Measurements from ENCODE around the gene RBFOX1. TPM values are rescaled to one million over a fixed set of nuclear protein-coding genes. Genes with fewer than 3 reads are reported as not detected.

Gene RBFOX1
- total RNA-seq, 2 donors from 2014 or later: not detected

- H3K4me3 ChIP-seq: no peak overlapping the region
- WGBS, 2 donors: 62 to 66% methylated on average over 2 of the region's 2 CpGs
- DNase-seq (no peak), ATAC-seq (no peak)
- no peaks in the 10 kb centered on the region for H3K4me1 ChIP-seq
- intact Hi-C loops (cut with DNase I): no loop called here
- TF ChIP-seq POLR2A (IDR thresholded peaks at IDR 0.05) (no peak), CTCF (IDR thresholded peaks at IDR 0.05) (no peak)
- no peaks in the 10 kb centered on the region for H3K36me3 ChIP-seq (replicated peaks in 1 of 2; ENCODE audit: insufficient read depth in 1 of 2, low read depth in 2 of 2)
- H3K9me3 ChIP-seq: no peaks in the 10 kb centered on the region
- no peak overlapping the region for H3K27ac ChIP-seq
- H3K27me3 ChIP-seq: no peaks in the 10 kb centered on the region
These were observed 18.2 kb downstream of the RBFOX1 start for GRCh38 chr16:7350806-7351205.

GRCh38 chr16:7351610-7352510, 19.2 kb downstream of the RBFOX1 start:
- DNase-seq: no peak
- H3K27ac ChIP-seq: no peak overlapping the region
- no peak for ATAC-seq

GRCh38 chr16:7355758-7356157, 23.1 kb downstream of the RBFOX1 start:
- Histone ChIP-seq H3K36me3 (replicated peaks in 1 of 2; ENCODE audit: insufficient read depth in 1 of 2, low read depth in 2 of 2) (no peaks in the 10 kb centered on the region), H3K4me3 (no peak overlapping the region), H3K27ac (no peak overlapping the region), H3K27me3 (no peaks in the 10 kb centered on the region), H3K4me1 (no peaks in the 10 kb centered on the region), H3K9me3 (no peaks in the 10 kb centered on the region)
- ATAC-seq (no peak), DNase-seq (no peak)
- intact Hi-C loops (cut with DNase I): no loop called here
- TF ChIP-seq CTCF (IDR thresholded peaks at IDR 0.05): no peak
- TF ChIP-seq POLR2A (IDR thresholded peaks at IDR 0.05): no peak
- 51 to 58% methylated on average over 5 of the region's 5 CpGs for WGBS, 2 donors

More at GRCh38 chr16:7351610-7352510, 19.2 kb downstream of the RBFOX1 start:
- Histone ChIP-seq H3K4me1 (no peaks in the 10 kb centered on the region), H3K4me3 (no peak overlapping the region), H3K9me3 (no peaks in the 10 kb centered on the region), H3K36me3 (replicated peaks in 1 of 2; ENCODE audit: insufficient read depth in 1 of 2, low read depth in 2 of 2) (no peaks in the 10 kb centered on the region), H3K27me3 (no peaks in the 10 kb centered on the region)
- no peak for TF ChIP-seq CTCF (IDR thresholded peaks at IDR 0.05)
- TF ChIP-seq POLR2A (IDR thresholded peaks at IDR 0.05): no peak
- intact Hi-C loops (cut with DNase I): no loop called here
- 57 to 63% methylated on average over 11 of the region's 11 CpGs for WGBS, 2 donors

- H3K27ac ChIP-seq: no peak overlapping the region
- WGBS, 2 donors: 71 to 77% methylated on average over 10 of the region's 10 CpGs
- intact Hi-C loops (cut with DNase I): no loop called here
These were observed 28.9 kb downstream of the RBFOX1 start for GRCh38 chr16:7361416-7362129.

More at GRCh38 chr16:7361416-7362129, 28.9 kb downstream of the RBFOX1 start:
- Histone ChIP-seq H3K4me1 (no peaks in the 10 kb centered on the region), H3K36me3 (replicated peaks in 1 of 2; ENCODE audit: insufficient read depth in 1 of 2, low read depth in 2 of 2) (no peaks in the 10 kb centered on the region), H3K4me3 (no peak overlapping the region), H3K27me3 (no peaks in the 10 kb centered on the region), H3K9me3 (no peaks in the 10 kb centered on the region)
- DNase-seq (no peak), ATAC-seq (no peak)
- TF ChIP-seq POLR2A (IDR thresholded peaks at IDR 0.05): no peak
- TF ChIP-seq CTCF (IDR thresholded peaks at IDR 0.05): no peak
